GM23338 (cell line): ENCODE measurements around the gene SP6. TPM values are rescaled to one million over a fixed set of nuclear protein-coding genes. Genes with fewer than 3 reads are reported as not detected.

Source experiments
- ATAC-seq: fragments of 200-7000 bp; cut with Tn5 transposase; 3 replicates; pipeline ENCODE4 v1.9.1; 2020
- DNase-seq: peaks from one replicate; pipeline ENCODE4 v3.0.0-alpha.2; 2015; ENCODE audit warnings: low spot score
- H2AFZ ChIP-seq: fragments of 200-600 bp; sonication (generic); 2 replicates; pipeline ENCODE4 v1.8.0; 2016; ENCODE audit warnings: antibody characterized with exemption, mild to moderate bottlenecking, moderate library complexity
- H3F3A ChIP-seq: fragments of 200-600 bp; sonication (generic); replicated peaks from 2 replicates; pipeline ENCODE4 v1.8.0; 2017; ENCODE audit warnings: antibody characterized with exemption, mixed run types, low read depth
- H3K27ac ChIP-seq: fragments of 200-600 bp; sonication (generic); 2 replicates; pipeline ENCODE4 v1.6.1; 2016; ENCODE audit warnings: low read depth
- H3K27me3 ChIP-seq: fragments of 200-600 bp; sonication (generic); 2 replicates; pipeline ENCODE4 v1.8.0; 2016; ENCODE audit warnings: mild to moderate bottlenecking, mixed run types, moderate library complexity; ENCODE audit not compliant: insufficient read depth
- H3K36me3 ChIP-seq: fragments of 200-600 bp; sonication (generic); 2 replicates; pipeline ENCODE4 v1.8.0; 2016; ENCODE audit warnings: mild to moderate bottlenecking; ENCODE audit not compliant: insufficient read depth
- H3K4me1 ChIP-seq: fragments of 200-600 bp; sonication (generic); 2 replicates; pipeline ENCODE4 v1.8.0; 2016; ENCODE audit warnings: mild to moderate bottlenecking, moderate library complexity; ENCODE audit not compliant: insufficient read depth
- H3K4me2 ChIP-seq: fragments of 200-600 bp; sonication (generic); 2 replicates; pipeline ENCODE4 v1.7.1; 2017; ENCODE audit warnings: mixed run types
- H3K4me3 ChIP-seq: fragments of 200-600 bp; sonication (generic); 2 replicates; pipeline ENCODE4 v1.6.1; 2016; ENCODE audit warnings: mixed run types
- H3K79me2 ChIP-seq: fragments of 200-600 bp; sonication (generic); replicated peaks from 2 replicates; pipeline ENCODE4 v1.8.0; 2017; ENCODE audit warnings: mild to moderate bottlenecking; ENCODE audit not compliant: insufficient read depth
- H3K9me2 ChIP-seq: fragments of 200-600 bp; sonication (generic); 2 replicates; pipeline ENCODE4 v1.8.0; 2017; ENCODE audit not compliant: insufficient read depth
- H4K20me1 ChIP-seq: fragments of 200-600 bp; sonication (generic); replicated peaks from 2 replicates; pipeline ENCODE4 v1.8.0; 2017; ENCODE audit warnings: mild to moderate bottlenecking; ENCODE audit not compliant: insufficient read depth
- H3K27ac Mint-ChIP-seq: 2 replicates; pipeline ENCODE4 v1.8.0; 2020; ENCODE audit warnings: inconsistent platforms, mild to moderate bottlenecking, moderate library complexity, mixed read lengths
- H3K27me3 Mint-ChIP-seq: 3 replicates; pipeline ENCODE4 v1.8.0; 2022; ENCODE audit warnings: low read depth, mild to moderate bottlenecking, moderate library complexity, mixed read lengths, inconsistent platforms; ENCODE audit not compliant: insufficient read depth, poor library complexity
- H3K36me3 Mint-ChIP-seq: 3 replicates; pipeline ENCODE4 v1.8.0; 2021; ENCODE audit warnings: low read depth, mild to moderate bottlenecking, inconsistent platforms, moderate library complexity, mixed read lengths
- H3K4me1 Mint-ChIP-seq: 3 replicates; pipeline ENCODE4 v1.8.0; 2020; ENCODE audit warnings: mild to moderate bottlenecking, inconsistent platforms, mixed read lengths
- H3K4me3 Mint-ChIP-seq: 3 replicates; pipeline ENCODE4 v1.8.0; 2021; ENCODE audit warnings: moderate library complexity, mild to moderate bottlenecking, inconsistent platforms, mixed read lengths
- H3K9me3 Mint-ChIP-seq: 3 replicates; pipeline ENCODE4 v1.8.0; 2020; ENCODE audit warnings: moderate library complexity, mild to moderate bottlenecking, inconsistent platforms, mixed read lengths
- EZH2 ChIP-seq: fragments of 200-600 bp; sonication (generic); IDR thresholded peaks from one replicate; pipeline ENCODE4 v1.8.0; 2017; ENCODE audit warnings: antibody characterized with exemption, mild to moderate bottlenecking, low read depth; ENCODE audit not compliant: unreplicated experiment
- EZH2phosphoT487 ChIP-seq: fragments of 200-600 bp; sonication (generic); IDR thresholded peaks from one replicate; pipeline ENCODE4 v1.8.1; 2018; ENCODE audit warnings: antibody characterized with exemption; ENCODE audit not compliant: unreplicated experiment
- JUNB ChIP-seq: IDR thresholded peaks from one replicate; pipeline ENCODE4 v1.6.1; 2016; ENCODE audit warnings: antibody characterized with exemption; ENCODE audit not compliant: unreplicated experiment
- NANOG ChIP-seq: IDR thresholded peaks from 2 replicates; pipeline ENCODE4 v1.6.1; 2016; ENCODE audit warnings: antibody characterized with exemption, borderline replicate concordance
- POLR2AphosphoS5 ChIP-seq: IDR thresholded peaks from 2 replicates; pipeline ENCODE4 v1.6.1; 2016; ENCODE audit warnings: antibody characterized with exemption, low read depth
- STAT1 ChIP-seq: IDR thresholded peaks from one replicate; pipeline ENCODE4 v1.6.1; 2016; ENCODE audit warnings: antibody characterized with exemption; ENCODE audit not compliant: unreplicated experiment
- ZNF114 ChIP-seq: fragments of 250-450 bp; sonication (Bioruptor Pico); IDR thresholded peaks from 2 replicates; pipeline ENCODE4 v1.5.0; 2020; ENCODE audit warnings: mild to moderate bottlenecking, moderate library complexity
- polyA plus RNA-seq: library from polyadenylated mRNA; unstranded; fragments of >200 nt; fragmentation: Nextera tagmentation; extraction: Ambion mirVana; gene quantifications from 2 replicates; pipeline ENCODE4 v1.2.1, GENCODE V29; 2016
- total RNA-seq: library from RNA; depleted of rRNA; stranded (reverse); fragments of >200 nt; shearing (Covaris generic); gene quantifications from 2 replicates; pipeline ENCODE4 v1.2.3, GENCODE V29; 2014
- TF ChIP-seq, protein P1 (sequence below): IDR thresholded peaks from 2 replicates; pipeline ENCODE4 v1.6.1; 2016; ENCODE audit warnings: antibody characterized with exemption
- TF ChIP-seq, protein P2 (sequence below): IDR thresholded peaks from one replicate; pipeline ENCODE4 v1.6.1; 2018; ENCODE audit warnings: antibody characterized with exemption; ENCODE audit not compliant: unreplicated experiment

SP6 gene
- total and polyA plus RNA-seq, 2 experiments from 2014 or later, result 0.13 to 1.0 TPM

DNA sequence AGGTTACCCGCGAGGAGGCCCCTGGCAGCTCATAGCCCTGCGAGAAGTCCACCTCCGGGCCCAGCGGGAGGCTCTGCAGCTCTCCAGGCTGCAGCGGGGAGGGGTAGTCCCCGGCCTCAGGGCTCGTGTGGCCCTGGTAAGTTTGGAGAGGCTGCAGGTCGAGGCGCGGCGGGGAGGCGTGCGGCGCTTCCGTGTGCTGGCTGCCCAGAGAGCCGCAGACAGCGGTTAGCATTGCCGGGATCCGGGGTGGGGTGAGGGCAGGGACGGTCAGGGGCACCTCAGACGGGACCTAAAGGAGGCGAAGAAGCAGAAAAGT lies 2.8 kb downstream of the SP6 start:
- Histone ChIP-seq H3K79me2 (no peaks in the 10 kb centered on the region), H3K4me2 (peak overlapping the region; percentile 96)
- H3K36me3 Mint-ChIP-seq, result no peaks in the 10 kb centered on the region

DNA sequence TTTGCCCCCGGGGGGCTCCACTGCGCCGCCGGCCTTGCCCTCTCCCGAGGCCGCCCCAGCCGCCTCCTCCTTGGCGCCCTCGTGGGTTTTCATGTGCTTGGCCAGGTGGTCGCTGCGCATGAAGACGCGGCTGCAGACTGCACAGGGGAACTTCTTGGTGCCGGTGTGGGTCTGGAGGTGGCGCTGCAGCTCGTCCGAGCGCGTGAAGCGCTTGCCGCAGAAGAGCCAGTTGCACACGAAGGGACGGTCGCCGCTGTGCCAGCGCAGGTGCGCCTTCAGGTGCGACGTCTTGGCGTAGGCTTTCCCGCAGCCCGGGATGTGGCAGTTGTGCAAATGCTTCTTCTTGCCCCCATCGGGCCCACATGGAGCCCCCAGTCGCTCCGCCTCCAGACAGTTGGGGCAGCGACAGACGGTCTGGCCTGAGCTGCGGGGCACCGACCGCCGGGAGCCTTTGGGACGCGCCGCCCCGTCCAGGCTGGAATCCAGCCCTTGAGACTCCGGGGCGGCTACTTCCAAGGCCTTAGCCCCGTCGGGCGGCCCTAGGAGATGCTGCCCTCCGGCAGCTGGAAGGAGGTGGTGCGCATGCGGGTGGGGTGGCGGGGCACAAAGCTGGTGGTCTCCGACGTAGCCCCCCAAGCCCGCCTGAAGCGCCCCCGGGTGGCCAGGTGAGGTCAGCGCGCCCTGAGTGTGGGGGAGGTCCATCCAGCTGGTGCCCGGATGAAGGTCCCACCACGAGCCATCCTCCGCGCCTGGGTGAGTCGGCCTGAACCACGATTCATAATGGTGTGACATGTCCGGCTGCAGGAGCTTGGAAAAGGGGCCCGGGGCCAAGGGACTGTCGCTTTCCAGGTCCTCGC lies 3.4 kb downstream of the SP6 start:
- peak overlapping the region; percentile 69 for H3K4me3 Mint-ChIP-seq
- Histone ChIP-seq H3K4me2 (peak overlapping the region; percentile 96), H3F3A (peaks cover 17% of the 10 kb centered on the region), H3K9me2 (no peaks in the 10 kb centered on the region), H3K4me3 (peak overlapping the region; percentile 66), H2AFZ (peak overlapping the region; percentile 94), H3K79me2 (no peaks in the 10 kb centered on the region), H3K27ac (no peak overlapping the region), H3K36me3 (no peaks in the 10 kb centered on the region), H3K27me3 (peaks cover 83% of the 10 kb centered on the region), H3K4me1 (peaks cover 39% of the 10 kb centered on the region), H4K20me1 (peaks cover 4% of the 10 kb centered on the region; the same call in 1 of the 2 replicates)
- H3K27ac Mint-ChIP-seq, result no peak overlapping the region
- H3K9me3 Mint-ChIP-seq, result no peaks in the 10 kb centered on the region
- H3K27me3 Mint-ChIP-seq, result peaks cover 68% of the 10 kb centered on the region
- H3K4me1 Mint-ChIP-seq, result peaks cover 49% of the 10 kb centered on the region
- DNase-seq (peak; percentile 86), ATAC-seq (peak; percentile 40)
- no peaks in the 10 kb centered on the region for H3K36me3 Mint-ChIP-seq
- TF ChIP-seq JUNB (no peak), EZH2phosphoT487 (no peak), ZNF114 (CRISPR knock-in tag) (0 out of 2 replicates have a peak, but pooled peaks have one; percentile 7), STAT1 (no peak), NANOG (no peak), POLR2AphosphoS5 (peak; percentile 39), EZH2 (peak; percentile 17)
- TF ChIP-seq, protein P1, sequence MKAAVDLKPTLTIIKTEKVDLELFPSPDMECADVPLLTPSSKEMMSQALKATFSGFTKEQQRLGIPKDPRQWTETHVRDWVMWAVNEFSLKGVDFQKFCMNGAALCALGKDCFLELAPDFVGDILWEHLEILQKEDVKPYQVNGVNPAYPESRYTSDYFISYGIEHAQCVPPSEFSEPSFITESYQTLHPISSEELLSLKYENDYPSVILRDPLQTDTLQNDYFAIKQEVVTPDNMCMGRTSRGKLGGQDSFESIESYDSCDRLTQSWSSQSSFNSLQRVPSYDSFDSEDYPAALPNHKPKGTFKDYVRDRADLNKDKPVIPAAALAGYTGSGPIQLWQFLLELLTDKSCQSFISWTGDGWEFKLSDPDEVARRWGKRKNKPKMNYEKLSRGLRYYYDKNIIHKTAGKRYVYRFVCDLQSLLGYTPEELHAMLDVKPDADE, result no peak

More for the DNA sequence above, 2.8 kb downstream of the SP6 start:
- peak overlapping the region; percentile 94 for H2AFZ ChIP-seq
- H3K36me3 ChIP-seq, result no peaks in the 10 kb centered on the region
- H3K9me2 ChIP-seq, result no peaks in the 10 kb centered on the region
- peaks cover 4% of the 10 kb centered on the region; the same call in 1 of the 2 replicates for H4K20me1 ChIP-seq
- peak; percentile 2 for ATAC-seq
- H3K4me1 Mint-ChIP-seq, result peaks cover 49% of the 10 kb centered on the region
- H3K4me3 Mint-ChIP-seq, result peak overlapping the region; percentile 61; the same call in 2 of the 3 replicates
- peaks cover 40% of the 10 kb centered on the region for H3K4me1 ChIP-seq
- peak overlapping the region; percentile 66 for H3K4me3 ChIP-seq
- H3K27ac Mint-ChIP-seq, result no peak overlapping the region
- DNase-seq, result no peak
- TF ChIP-seq EZH2, result peak; percentile 67
- TF ChIP-seq, protein P2, sequence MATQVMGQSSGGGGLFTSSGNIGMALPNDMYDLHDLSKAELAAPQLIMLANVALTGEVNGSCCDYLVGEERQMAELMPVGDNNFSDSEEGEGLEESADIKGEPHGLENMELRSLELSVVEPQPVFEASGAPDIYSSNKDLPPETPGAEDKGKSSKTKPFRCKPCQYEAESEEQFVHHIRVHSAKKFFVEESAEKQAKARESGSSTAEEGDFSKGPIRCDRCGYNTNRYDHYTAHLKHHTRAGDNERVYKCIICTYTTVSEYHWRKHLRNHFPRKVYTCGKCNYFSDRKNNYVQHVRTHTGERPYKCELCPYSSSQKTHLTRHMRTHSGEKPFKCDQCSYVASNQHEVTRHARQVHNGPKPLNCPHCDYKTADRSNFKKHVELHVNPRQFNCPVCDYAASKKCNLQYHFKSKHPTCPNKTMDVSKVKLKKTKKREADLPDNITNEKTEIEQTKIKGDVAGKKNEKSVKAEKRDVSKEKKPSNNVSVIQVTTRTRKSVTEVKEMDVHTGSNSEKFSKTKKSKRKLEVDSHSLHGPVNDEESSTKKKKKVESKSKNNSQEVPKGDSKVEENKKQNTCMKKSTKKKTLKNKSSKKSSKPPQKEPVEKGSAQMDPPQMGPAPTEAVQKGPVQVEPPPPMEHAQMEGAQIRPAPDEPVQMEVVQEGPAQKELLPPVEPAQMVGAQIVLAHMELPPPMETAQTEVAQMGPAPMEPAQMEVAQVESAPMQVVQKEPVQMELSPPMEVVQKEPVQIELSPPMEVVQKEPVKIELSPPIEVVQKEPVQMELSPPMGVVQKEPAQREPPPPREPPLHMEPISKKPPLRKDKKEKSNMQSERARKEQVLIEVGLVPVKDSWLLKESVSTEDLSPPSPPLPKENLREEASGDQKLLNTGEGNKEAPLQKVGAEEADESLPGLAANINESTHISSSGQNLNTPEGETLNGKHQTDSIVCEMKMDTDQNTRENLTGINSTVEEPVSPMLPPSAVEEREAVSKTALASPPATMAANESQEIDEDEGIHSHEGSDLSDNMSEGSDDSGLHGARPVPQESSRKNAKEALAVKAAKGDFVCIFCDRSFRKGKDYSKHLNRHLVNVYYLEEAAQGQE, result no peak
- peaks cover 89% of the 10 kb centered on the region for H3K27me3 ChIP-seq
- peaks cover 18% of the 10 kb centered on the region for H3F3A ChIP-seq
- no peaks in the 10 kb centered on the region for H3K9me3 Mint-ChIP-seq
- peaks cover 73% of the 10 kb centered on the region for H3K27me3 Mint-ChIP-seq
- no peak overlapping the region for H3K27ac ChIP-seq
